Thyroid gland (tissue), 4 donors: ENCODE results near the gene GRIP2. TPM values are rescaled to one million over a fixed set of nuclear protein-coding genes. Genes with fewer than 3 reads are reported as not detected.

ENCODE experiments used
- DNase-seq, 2 donors: peaks; one replicate each; pipeline ENCODE4 v3.0.0-alpha.2; 2019
- H3K27ac ChIP-seq, 3 donors: fragments of 200-600 bp; sonication (generic); 1 replicate in 2 of 3; 2 replicates in 1 of 3; pipeline ENCODE4 v1.5.1; 2016 to 2019; ENCODE audit warnings: mild to moderate bottlenecking in 1 of 3, moderate library complexity in 1 of 3
- H3K27me3 ChIP-seq: fragments of 200-600 bp; sonication (generic); one replicate; pipeline ENCODE4 v1.5.1; 2019
- H3K36me3 ChIP-seq, 2 donors: fragments of 200-600 bp; sonication (generic); one replicate each; pipeline ENCODE4 v1.5.1; 2016 to 2019
- H3K4me1 ChIP-seq, 2 donors: fragments of 200-600 bp; sonication (generic); one replicate each; pipeline ENCODE4 v1.5.1; 2017 to 2019
- H3K4me3 ChIP-seq, 3 donors: fragments of 200-600 bp; sonication (generic); replicated peaks in 1 of 3; 1 replicate in 2 of 3; 2 replicates in 1 of 3; pipeline ENCODE4 v1.5.1; 2016; ENCODE audit warnings: mild to moderate bottlenecking in 1 of 3
- H3K9me3 ChIP-seq: fragments of 200-600 bp; sonication (generic); one replicate; pipeline ENCODE4 v1.5.1; 2017
- POLR2A ChIP-seq, 2 donors: fragments of 450-650 bp; IDR thresholded peaks; one replicate each; pipeline ENCODE4 v1.6.1; 2017; ENCODE audit warnings: antibody characterized with exemption in 2 of 2, mild to moderate bottlenecking in 2 of 2, moderate library complexity in 1 of 2
- WGBS, 2 donors: methylation state at CpG; one replicate each; pipeline ENCODE4 v1.1.5; 2017; 5-methylcytosine and 5-hydroxymethylcytosine counted together
- intact Hi-C: fragments of 100-400 bp; cut with DNase I; formaldehyde crosslinking; loops from one replicate; pipeline ENCODE4 v1.15.1; 2023
- total RNA-seq, 4 donors: library from RNA; depleted of rRNA; stranded (reverse); fragments of >200 nt; gene quantifications; one replicate each; pipeline ENCODE4 v1.2.3, GENCODE V29; 2016
- TF ChIP-seq, protein P1 (sequence below), 6 experiments: fragments of 200-600 bp in 3 of 6; fragments of 450-650 bp in 3 of 6; sonication (generic) in 3 of 6; IDR thresholded peaks; one replicate each; pipeline ENCODE4 v1.5.1; 2016 to 2019; ENCODE audit warnings: antibody characterized with exemption in 6 of 6, mild to moderate bottlenecking in 2 of 6, inconsistent platforms in 1 of 6, moderate library complexity in 1 of 6

The GRIP2 gene
- total RNA-seq, 4 donors from 2014 or later, result 0.22 to 0.44 (median 0.39) TPM

DNA sequence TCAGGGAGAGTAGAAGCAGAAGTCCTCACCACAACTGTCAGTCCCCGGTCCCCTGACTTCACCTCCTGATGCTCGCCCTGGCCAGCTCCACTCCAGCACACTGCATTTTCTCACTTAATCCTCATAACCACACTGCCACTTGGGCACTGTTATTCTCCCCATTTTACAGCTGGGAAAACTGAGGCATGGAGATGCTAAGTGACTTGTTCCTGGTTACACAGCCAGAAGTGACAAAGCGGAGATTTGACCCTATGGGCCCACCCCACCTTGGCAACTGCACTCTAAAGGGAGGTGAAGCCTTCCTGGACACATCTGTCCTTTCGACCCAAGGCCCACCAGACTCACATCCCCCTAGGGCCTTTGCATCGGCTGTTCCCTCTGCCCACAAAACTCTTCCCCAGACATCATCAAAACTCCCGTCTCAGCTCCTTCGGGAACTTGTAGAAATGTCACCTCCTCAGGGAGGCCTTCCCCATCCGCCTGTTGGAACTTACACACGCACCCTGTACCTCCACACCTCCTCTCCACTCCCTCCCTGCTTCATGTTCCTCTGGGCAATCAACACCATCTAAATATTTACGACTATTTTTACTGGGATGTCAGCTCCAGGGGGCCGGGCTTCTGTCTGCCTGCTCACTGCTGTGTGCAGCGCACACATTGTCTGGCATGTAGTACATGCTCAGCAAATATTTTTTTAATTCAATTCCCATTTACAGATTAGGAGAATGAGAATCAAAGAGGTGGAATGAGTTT is 3.1 kb downstream of the GRIP2 start:
- no peak for DNase-seq
- intact Hi-C loops, result no loop called here
- Histone ChIP-seq H3K27ac (no peak overlapping the region), H3K36me3 (no peaks in the 10 kb centered on the region), H3K4me1 (peaks cover 0 to 11% of the 10 kb centered on the region in 2 donors), H3K27me3 (no peaks in the 10 kb centered on the region), H3K9me3 (no peaks in the 10 kb centered on the region), H3K4me3 (no peak overlapping the region)
- no peak for TF ChIP-seq POLR2A (IDR thresholded peaks at IDR 0.05)
- TF ChIP-seq, protein P1, sequence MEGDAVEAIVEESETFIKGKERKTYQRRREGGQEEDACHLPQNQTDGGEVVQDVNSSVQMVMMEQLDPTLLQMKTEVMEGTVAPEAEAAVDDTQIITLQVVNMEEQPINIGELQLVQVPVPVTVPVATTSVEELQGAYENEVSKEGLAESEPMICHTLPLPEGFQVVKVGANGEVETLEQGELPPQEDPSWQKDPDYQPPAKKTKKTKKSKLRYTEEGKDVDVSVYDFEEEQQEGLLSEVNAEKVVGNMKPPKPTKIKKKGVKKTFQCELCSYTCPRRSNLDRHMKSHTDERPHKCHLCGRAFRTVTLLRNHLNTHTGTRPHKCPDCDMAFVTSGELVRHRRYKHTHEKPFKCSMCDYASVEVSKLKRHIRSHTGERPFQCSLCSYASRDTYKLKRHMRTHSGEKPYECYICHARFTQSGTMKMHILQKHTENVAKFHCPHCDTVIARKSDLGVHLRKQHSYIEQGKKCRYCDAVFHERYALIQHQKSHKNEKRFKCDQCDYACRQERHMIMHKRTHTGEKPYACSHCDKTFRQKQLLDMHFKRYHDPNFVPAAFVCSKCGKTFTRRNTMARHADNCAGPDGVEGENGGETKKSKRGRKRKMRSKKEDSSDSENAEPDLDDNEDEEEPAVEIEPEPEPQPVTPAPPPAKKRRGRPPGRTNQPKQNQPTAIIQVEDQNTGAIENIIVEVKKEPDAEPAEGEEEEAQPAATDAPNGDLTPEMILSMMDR (IDR thresholded peaks at IDR 0.05), result no peak
- 90 to 92% methylated on average over 12 of the region's 12 CpGs for WGBS, 2 donors

DNA sequence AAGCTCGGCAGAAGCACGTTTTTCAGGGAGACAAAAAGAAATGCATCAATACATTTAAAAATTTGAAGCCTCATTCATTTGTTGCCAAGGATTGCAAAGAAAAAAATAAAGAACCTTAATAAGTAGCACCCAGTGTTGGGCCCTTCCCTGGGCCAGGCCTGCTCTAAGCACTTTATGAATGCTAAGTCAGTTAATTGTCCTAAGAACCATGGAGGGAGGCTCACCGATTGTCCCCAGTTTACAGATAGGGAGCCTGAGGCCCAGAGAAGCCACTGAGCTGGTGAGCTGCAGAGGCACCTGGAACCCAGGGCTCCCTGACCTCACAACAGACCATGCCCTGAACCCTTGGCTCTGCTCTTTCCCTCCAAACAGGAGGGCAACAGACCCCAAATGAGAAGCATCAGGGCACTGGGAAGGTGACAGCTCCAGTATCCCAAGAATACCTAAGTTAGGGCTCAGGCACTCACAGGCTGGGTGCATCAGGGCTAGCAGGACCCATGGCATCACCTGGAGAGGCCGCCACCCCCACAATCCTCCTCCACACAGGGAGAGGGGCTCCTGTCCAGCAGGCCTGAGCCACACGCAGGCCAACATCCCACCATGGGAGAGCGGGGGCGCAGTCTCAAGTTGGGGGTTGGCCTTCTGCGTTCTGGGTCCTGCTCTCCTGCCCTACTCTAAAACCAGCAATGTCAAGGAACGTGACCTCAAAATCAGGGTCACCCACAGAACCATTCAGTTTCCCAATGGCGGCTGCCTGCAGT is 3.9 kb downstream of the GRIP2 start:
- TF ChIP-seq POLR2A (IDR thresholded peaks at IDR 0.05), result no peak
- TF ChIP-seq, protein P1 (IDR thresholded peaks at IDR 0.05), result no peak
- Histone ChIP-seq H3K36me3 (no peaks in the 10 kb centered on the region), H3K9me3 (no peaks in the 10 kb centered on the region), H3K4me3 (no peak overlapping the region), H3K27ac (no peak overlapping the region), H3K4me1 (peaks cover 0 to 11% of the 10 kb centered on the region in 2 donors), H3K27me3 (no peaks in the 10 kb centered on the region)
- no peak for DNase-seq
- 87 to 92% methylated on average over 10 of the region's 10 CpGs for WGBS, 2 donors
- intact Hi-C loops, result no loop called here

DNA sequence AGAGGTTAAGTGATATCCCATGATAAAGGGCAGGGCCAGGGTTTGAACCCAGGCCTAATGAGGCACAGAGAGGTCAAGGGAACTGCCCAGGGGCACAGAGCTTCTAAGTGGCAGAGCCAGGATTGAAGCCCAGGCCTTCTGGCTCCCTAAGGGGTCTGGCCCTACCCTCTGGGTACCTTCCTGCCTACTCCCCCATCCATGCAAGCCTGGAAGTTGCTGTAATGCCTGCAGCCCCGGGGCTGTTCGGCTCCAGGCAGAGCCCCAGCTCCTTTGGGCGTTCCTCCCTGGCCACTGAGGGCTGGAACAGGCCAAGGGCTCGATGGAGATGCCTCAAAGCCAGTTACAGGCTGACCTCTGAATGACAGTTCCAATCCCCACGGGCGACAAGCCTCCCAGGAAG is 4.5 kb downstream of the GRIP2 start:
- Histone ChIP-seq H3K4me1 (peaks cover 0 to 11% of the 10 kb centered on the region in 2 donors), H3K4me3 (no peak overlapping the region), H3K27ac (no peak overlapping the region), H3K9me3 (no peaks in the 10 kb centered on the region), H3K36me3 (no peaks in the 10 kb centered on the region), H3K27me3 (no peaks in the 10 kb centered on the region)
- intact Hi-C loops, result no loop called here
- WGBS, 2 donors, result 78 to 84% methylated on average over 6 of the region's 6 CpGs
- TF ChIP-seq, protein P1 (IDR thresholded peaks at IDR 0.05), result no peak
- TF ChIP-seq POLR2A (IDR thresholded peaks at IDR 0.05), result no peak
- DNase-seq, result no peak

GRCh38 chr3:14534516-14535191 is 5.5 kb downstream of the GRIP2 start:
- Histone ChIP-seq H3K4me3 (no peak overlapping the region), H3K27ac (no peak overlapping the region), H3K36me3 (no peaks in the 10 kb centered on the region), H3K9me3 (no peaks in the 10 kb centered on the region), H3K27me3 (no peaks in the 10 kb centered on the region), H3K4me1 (peaks cover 0 to 11% of the 10 kb centered on the region in 2 donors)
- no peak for TF ChIP-seq POLR2A (IDR thresholded peaks at IDR 0.05)
- TF ChIP-seq, protein P1 (IDR thresholded peaks at IDR 0.05), result no peak
- DNase-seq, result no peak
- intact Hi-C loops, result no loop called here
- WGBS, 2 donors, result 27 to 29% methylated on average over 17 to 20 of the region's 20 CpGs
